GM08714 (cell line): ENCODE measurements around the gene EDEM1.
"Not testable (repeated sequence)": the region's sequence is repeated elsewhere in the genome, so short reads cannot be mapped to it uniquely, and the experiment has no call there.

Source experiments
- H3K4me3 ChIP-seq: fragments of 200-500 bp; sonication (Bioruptor generic); 2 replicates; pipeline ENCODE4 v1.5.1; 2014; ENCODE audit warnings: mild to moderate bottlenecking, low read length, inconsistent platforms
- ZNF274 ChIP-seq: IDR thresholded peaks from 2 replicates; pipeline ENCODE4 v1.6.1; 2012; ENCODE audit warnings: mild to moderate bottlenecking, low read depth, low read length

Gene EDEM1

GRCh38 chr3:5222283-5223005, 34.9 kb downstream of the EDEM1 start:
- no peak overlapping the region for H3K4me3 ChIP-seq
- TF ChIP-seq ZNF274: no peak

- no peak for TF ChIP-seq ZNF274
- H3K4me3 ChIP-seq: no peak overlapping the region
Measured at GRCh38 chr3:5226783-5227182, 39.3 kb downstream of the EDEM1 start.

GRCh38 chr3:5227812-5228211, 40.3 kb downstream of the EDEM1 start:
- TF ChIP-seq ZNF274: no peak
- H3K4me3 ChIP-seq: no peak overlapping the region

- no peak for TF ChIP-seq ZNF274
- no peak overlapping the region for H3K4me3 ChIP-seq
Measured at GRCh38 chr3:5229414-5229813, 41.9 kb downstream of the EDEM1 start.

- TF ChIP-seq ZNF274: no peak
- no peak overlapping the region for H3K4me3 ChIP-seq
Measured at GRCh38 chr3:5231074-5231473, 43.6 kb downstream of the EDEM1 start.

GRCh38 chr3:5231487-5231886, 44.0 kb downstream of the EDEM1 start:
- no peak overlapping the region for H3K4me3 ChIP-seq
- TF ChIP-seq ZNF274: no peak

GRCh38 chr3:5232570-5232969, 45.1 kb downstream of the EDEM1 start:
- no peak for TF ChIP-seq ZNF274
- H3K4me3 ChIP-seq: no peak overlapping the region

- TF ChIP-seq ZNF274: no peak
- no peak overlapping the region for H3K4me3 ChIP-seq
Measured at GRCh38 chr3:5233026-5233425, 45.5 kb downstream of the EDEM1 start.

- no peak for TF ChIP-seq ZNF274
- H3K4me3 ChIP-seq: no peak overlapping the region
Measured at GRCh38 chr3:5235655-5236054, 48.1 kb downstream of the EDEM1 start.

GRCh38 chr3:5238545-5238944, 51.0 kb downstream of the EDEM1 start:
- TF ChIP-seq ZNF274: no peak
- no peak overlapping the region for H3K4me3 ChIP-seq

- no peak for TF ChIP-seq ZNF274
- no peak overlapping the region for H3K4me3 ChIP-seq
Measured at GRCh38 chr3:5239602-5240001, 52.1 kb downstream of the EDEM1 start.

- no peak overlapping the region for H3K4me3 ChIP-seq
- TF ChIP-seq ZNF274: no peak
Measured at GRCh38 chr3:5240740-5241139, 53.2 kb downstream of the EDEM1 start.

- H3K4me3 ChIP-seq: not testable (repeated sequence)
Measured at GRCh38 chr3:5242785-5243184, 55.3 kb downstream of the EDEM1 start.

GRCh38 chr3:5245927-5246326, 58.4 kb downstream of the EDEM1 start:
- no peak for TF ChIP-seq ZNF274
- H3K4me3 ChIP-seq: no peak overlapping the region

GRCh38 chr3:5248822-5249221, 61.3 kb downstream of the EDEM1 start:
- TF ChIP-seq ZNF274: no peak
- H3K4me3 ChIP-seq: no peak overlapping the region
